ENCODE measurements around the gene ELAVL2.

The ELAVL2 gene

DNA sequence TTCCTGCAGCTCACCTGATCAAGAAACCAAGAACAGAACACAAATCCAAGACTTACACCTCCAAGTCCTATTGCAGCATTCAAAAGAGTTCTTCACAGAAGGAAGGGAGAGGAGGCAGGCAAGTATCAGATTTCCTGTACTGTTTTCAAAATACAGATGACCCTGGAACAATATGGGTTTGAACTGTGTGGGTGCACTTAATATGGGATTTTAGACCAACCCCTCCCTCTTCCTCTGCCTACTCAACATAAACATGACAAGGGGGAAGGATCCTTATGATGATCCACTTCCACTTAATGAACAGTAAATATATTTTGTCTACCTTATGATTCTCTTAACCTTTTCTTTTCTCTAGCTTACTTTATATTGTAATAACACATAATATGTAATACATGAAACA, 104.6 kb downstream of the ELAVL2 start:
- no peak for DNase-seq

DNA sequence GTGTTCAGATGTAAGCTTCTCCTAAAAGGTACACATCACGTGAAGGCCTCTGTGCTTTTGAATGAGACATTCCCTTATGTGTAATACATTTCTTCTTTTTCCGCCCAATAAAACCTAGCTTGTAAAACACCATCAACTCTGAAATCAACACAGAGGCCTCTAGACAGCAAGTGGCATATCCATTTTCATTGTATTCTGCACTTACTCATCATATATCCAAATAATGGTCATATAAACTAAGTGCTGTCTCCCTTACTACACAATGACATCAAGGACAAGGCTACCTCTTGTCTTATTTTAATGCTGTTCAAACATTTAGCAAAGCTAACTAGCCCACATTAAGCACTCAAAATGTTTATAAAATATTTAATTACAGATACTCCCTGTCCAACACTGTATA, 108.5 kb downstream of the ELAVL2 start:
- no peak for DNase-seq

DNA sequence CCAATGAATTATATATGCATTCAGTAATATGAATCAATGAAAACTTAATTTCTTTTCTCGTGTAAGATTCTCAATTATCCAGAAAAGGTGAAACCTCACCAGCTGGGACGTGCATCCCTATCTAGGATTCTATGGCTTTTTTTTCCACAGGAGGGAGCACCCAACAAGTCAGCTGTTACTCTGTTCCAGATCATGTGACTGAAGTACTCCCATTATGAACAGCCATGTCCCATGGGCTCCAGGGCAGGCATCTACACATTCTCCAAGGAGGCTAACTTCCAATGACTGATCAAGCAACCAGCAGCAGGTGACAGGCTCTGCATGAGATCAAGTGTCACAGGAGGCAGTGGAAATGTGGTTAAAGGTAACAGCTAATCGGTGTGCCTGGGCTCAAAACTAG, 118.8 kb downstream of the ELAVL2 start:
- no peak for DNase-seq

DNA sequence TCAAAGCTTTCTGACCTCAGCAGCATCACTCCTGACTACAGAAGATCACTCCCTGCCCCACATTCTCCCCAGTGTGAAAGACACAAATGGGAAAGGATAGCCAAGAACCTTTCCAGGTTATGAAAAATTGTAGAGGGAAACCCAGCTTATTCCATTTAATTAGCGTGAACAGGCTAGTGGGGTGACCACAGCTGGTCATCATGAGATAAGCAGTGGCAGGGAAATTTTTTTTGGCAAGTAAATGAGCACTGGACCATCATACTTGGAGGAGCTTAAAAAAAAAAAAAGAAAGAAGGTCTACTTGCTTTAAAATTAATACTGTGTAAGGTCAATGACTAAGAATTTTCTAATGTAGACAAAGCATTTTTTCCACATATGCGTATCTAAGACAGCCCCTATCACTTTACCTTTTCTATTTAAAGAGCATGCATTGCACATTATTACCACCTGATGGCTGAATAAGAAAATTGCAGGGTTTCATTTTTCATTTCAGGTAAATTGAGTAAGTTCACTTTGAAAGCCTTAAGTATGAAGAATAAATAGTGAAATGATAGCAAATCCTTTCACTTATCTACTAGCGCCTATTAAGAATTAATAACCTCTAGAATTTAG, 123.6 kb downstream of the ELAVL2 start:
- DNase-seq, result no peak

DNA sequence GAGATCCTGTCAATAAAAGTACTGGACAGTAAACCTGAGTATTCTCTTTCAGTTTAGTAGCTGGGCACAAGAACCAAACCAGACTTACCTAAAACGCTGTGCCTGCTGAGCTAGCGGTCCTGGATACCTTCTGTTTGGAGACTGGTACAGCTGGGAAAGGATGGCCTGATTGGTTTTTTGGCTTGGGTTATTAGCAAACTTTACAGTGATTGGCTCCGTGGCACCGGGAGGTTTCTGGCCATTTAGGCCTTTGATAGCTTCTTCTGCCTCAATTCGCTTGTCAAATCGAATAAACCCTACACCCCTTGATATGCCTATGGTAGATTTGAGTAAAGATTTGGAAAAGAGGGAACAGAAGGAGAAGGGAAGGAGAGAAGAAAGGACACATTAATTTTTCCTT, 124.7 kb downstream of the ELAVL2 start:
- DNase-seq, result no peak

DNA sequence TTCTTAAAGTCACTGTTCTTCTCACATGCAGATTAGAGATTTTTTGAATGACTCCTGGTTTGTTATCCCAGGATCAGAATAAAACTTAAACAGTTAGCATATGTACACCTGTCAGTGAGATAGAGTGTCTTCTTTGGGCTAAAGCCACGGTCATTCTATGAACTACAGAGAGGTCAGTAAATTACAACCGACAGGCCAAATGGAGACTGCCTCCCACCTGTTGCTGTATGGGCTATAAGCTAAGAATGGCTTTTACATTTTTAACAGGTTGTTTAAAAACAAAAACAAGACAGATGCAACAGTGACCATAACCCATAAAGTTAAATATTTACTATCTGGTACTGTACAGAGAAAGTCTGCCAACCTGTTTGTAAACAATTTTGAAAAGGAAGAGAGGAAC, 125.7 kb downstream of the ELAVL2 start:
- DNase-seq, result no peak

DNA sequence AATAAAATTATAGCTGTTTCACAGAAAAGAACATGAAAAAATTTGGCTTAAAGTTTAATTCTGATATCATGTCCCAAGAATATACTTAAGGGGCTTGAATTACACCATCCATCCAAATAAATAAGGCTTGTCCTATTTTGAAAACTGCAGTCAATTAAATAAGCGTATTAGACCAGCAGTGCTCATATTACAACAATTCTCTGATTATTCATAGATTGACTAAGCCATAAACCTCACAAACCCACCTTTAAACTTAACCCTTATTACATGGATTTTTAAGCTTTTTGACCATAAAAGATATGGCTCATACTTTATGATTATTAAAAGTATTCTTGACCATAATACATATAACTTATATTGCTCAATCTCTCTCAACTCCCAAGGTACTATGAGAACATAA, 127.9 kb downstream of the ELAVL2 start:
- DNase-seq, result no peak

DNA sequence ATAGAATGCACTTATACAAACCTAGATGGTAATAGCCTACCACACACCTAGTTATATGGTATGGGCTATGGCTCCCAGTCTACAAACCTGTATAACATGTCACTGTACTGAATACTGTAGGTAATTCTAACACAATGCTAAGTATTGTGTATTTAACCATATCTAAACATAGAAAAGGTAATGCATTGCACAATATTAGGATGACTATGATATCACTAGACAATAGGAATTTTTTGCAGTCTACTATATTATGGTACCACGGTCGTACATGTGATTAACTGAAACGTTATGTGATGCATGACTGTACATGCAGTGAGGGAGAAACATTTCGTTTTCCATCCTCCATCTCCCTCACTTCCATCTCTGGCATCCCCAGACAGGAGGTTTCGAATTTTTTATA, 130.5 kb downstream of the ELAVL2 start:
- DNase-seq, result no peak

DNA sequence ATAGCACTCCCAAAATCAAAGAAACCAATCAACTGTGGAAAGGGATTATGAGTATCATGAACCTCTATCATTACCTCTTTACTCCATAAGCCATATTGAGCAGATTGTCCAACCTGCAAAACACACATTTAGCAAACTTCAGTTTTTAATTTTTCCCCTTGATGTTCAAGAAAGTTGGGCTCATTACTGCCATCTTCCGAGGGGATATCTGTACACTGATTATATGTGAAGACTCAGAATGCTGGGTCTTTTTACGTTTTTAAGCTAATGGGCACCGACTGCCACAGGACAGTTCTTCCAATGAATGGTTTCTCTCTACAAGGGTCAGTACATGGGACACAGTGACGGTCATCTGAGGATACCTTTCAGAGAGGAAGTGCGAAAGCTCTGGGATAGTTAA, 132.7 kb downstream of the ELAVL2 start:
- DNase-seq, result no peak

DNA sequence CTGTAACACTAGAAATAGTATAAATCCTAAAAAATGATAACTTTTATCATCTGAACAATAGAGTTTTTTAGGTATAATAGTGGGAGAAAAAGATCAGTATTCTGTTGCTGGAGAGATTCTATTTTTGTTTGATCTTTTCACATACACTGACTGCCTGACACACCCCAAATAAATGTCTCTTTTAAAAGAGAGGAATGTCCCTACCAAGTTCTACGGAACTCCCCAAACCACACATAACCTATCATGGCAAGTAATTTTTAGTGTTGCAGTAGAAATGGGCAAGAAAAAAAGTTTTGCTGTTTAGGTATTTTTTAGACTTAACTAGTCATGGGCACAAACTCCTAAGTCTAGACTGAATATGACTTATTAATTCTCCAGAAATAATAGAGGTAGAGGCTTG, 139.1 kb downstream of the ELAVL2 start:
- no peak for DNase-seq

DNA sequence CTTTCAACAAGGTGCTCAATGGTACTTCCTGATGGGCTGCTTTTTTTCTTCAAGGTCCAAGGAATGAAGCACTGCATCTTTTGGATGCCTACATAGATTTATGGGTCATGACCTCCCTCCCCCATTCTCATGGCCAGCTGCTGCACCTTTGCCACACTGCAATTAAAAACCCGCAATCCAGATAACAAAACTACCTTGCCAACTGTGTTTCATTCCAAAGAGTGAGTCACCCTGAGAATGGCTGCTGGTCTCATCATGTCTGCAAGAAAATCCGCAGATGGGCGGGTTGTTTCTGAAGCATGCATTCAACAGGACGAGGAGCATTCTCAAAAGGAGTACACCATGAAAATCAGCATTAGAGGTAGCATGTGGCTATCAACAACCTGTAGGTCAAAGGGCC, 139.8 kb downstream of the ELAVL2 start:
- DNase-seq, result no peak

DNA sequence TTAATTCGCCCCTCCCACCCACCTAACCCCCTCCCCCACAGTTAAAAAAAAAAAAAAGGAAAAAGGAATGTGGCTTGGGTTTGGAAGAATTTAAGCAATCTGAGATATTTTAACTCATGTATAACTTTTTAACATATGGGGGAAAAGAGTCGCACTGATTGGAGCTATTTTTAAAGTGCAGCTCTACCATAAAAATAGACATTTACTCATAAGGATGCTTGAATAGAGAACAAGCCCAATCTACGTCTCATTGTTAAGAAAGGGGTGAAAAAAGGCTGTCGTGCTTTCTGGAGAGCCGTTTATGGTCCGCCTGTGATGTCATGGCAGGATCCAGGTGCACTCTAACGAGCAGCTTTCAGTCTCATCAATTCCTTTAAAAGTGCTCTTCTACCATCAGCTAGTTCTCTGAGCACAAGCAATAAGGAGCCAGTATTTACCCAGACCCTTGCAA, 142.4 kb downstream of the ELAVL2 start:
- DNase-seq, result no peak

DNA sequence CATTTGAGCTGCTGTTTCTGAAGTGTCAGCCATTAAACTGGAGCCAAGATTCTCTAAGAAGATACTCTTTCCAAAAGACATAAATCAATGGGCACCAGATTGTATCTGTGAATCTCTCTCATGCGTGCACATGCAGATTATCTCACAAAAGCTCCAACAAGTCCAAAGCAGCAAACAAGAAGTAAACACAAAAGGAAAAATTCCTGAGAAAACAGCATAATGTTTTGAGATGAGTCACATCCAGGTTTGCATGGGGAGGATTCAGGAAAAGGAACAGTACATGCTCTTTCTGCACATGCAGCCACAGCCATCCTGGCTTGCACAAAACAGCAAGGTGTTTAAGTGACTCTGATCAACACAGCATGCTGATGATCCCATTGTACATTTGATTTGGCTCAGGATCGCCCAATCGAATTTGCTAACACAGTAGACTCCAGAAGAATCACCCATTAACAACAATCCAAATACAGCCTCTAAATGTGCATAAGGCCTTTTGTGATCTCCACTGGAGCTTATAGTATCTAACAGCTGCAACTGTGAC, 143.1 kb downstream of the ELAVL2 start:
- no peak for DNase-seq

DNA sequence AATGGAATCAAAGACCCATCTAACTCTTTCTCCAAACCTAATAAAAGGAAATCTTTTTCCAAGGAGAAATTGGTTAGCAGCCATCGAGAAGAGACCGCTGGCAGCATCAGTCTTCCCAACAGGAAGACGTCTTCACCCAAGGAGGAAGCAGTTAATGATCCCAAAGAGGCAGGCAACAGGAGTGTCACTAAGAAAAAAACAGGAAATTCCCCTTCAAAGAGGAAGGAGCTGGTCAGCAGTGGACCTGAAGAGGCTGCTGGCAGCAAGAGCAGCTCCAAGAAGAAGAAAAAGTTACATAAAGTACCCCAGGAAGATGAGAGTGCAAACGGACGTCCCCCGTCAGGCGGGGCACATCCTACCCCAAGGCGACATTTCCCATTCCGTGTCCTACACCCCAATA, 143.7 kb downstream of the ELAVL2 start:
- no peak for DNase-seq

DNA sequence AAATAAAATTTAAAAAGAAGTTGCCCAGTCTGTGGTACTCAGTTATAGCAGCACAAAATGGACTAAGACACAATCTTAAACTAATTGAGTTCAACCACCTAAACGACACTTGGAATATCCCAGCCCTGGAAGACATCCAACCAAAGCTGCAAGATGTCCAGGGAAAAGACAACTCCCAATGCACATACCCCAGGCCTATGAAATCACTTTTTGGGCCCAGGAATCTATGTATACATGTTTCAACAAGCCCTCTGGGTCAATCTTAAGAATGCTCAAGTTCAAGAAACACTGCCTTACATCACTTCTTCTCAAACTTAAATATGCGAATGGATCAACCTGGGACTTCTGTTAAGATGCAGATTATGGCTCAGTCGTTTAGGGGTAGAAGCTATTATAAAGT, 148.6 kb downstream of the ELAVL2 start:
- no peak for DNase-seq

DNA sequence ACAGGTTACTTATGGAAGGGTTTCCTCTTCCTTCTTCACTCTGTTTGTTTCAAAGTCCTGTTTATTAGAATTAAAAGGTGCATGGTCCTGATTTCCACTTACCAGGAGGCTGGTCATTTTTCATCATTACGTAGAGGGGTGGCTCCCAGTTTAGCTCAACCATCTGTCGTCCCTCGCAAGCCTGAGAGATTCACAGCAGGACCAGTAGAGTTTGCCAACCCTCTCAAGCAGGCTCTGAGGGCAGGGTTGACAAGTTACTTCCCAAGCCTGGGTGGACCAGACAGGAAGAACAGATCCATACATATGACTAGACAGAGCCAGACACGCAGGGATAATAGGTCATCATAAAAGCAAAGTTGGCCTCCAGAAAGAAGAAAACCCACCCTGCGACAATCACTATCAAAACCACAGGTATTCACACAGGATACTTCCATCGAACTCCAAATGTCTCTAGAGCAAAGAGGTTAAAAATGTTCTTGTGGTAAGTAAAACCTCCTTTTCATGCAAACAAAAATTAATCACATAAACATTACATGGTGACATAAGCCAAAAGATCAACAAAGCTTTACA, 151.9 kb downstream of the ELAVL2 start:
- DNase-seq, result no peak

DNA sequence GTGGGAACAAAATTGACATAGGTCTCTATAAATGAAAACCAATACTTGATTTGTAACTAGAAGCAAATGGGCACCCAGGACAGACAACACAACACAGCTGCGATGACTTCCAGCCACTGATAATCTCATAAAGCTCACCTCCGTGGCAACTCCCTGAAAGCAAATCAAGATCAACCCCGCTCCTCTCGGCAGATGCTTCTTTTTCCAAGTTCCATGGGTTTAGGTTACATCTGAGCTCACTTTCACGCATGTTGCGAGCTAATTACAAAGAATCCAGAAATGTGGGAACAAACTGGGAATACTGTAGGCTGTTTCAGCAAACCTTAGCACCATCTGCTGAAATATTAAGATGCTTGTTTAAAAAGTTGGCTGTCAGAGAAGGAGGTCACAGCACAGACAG, 153.9 kb downstream of the ELAVL2 start:
- no peak for DNase-seq

DNA sequence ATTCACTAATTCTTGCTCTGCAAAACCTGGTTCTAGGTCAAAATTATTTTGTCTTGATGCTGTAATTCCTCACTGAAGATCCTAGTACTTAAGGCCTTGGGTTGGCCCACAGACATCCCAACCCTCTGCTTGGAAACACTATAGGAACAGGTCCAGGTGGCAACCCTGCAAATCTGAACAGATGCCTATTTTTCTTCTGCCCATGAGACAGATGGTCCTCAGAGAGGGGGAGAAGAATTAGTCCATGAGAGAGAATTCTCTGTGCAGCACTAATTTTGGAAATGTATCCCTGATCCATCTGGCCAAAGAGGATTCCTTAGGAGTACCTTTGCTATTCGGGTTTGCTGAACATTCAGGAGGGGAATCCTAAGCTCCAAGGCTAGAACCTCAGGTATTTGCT, 156.3 kb downstream of the ELAVL2 start:
- DNase-seq, result no peak

DNA sequence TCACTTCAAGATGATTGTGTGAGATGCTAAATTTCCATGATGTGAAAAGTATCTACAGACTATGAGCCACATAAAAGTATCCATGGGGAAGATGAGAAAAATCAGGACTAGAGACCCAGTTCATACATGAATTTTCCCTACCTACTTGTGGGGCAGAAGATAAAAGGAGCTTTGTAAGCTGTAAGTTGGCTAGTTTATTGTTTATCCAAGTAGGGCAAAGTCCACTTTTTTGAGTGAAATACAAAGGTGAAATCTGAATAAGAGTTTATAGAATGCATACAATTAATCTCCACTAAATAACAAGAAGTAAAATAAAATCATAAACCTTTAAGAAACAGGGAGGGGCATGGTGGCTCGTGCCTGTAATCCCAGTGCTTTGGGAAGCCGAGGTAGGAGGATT, 160.4 kb downstream of the ELAVL2 start:
- no peak for DNase-seq

DNA sequence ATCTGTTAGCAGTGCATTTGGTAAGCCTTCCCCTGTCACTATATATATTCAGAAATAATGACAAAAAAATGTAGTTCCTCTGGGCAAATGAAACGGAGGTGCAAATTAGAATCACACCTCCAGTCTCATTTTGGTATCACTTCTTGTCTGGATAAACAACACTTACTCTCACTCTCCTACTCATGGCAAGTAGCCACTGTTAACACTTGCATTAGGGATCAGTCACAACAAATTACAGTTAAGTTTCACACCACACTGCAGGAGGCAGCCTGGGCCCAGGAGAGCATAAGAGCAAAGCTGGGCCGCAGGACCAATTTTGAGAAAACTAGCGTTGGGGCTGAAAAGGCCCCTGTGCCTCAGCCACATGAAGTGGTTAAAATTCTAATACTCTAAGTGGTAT, 161.0 kb downstream of the ELAVL2 start:
- DNase-seq, result no peak

DNA sequence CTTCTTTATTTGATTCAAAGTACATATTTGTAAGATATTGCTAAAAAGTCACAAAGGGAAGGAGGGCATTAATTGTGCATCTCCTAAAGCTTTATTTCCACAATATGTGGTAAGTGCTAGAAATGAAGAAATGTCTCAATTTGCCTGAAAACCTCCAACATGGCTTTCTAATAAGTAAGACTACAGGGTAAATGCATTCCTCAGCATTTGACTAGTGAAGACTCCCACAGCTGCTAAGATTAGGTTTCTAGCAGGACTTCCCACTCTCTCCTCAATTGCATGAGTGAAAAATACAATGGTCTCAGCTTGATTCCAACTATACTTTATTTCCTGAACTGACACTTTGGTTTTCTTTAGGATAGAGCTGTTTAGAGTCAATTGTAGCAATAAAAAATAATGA, 162.1 kb downstream of the ELAVL2 start:
- DNase-seq, result no peak

DNA sequence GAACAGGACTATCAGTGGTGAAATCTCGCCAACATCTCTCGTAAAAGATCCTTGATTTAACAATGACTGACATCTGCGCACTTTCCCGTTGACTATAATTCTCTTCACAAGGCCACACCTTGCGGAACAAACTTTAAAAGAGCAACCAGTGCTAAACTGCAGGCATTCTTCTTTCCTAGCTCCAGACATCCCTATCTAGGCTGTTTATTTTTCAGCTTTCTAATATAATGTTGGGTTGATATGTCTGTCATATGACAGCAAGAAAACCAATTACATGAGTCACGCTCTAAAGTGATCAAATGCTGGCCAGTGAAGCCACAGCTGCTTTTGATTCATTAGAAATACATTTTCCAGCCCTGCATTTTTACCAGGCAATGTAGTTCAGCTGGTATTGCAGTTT, 162.5 kb downstream of the ELAVL2 start:
- no peak for DNase-seq

DNA sequence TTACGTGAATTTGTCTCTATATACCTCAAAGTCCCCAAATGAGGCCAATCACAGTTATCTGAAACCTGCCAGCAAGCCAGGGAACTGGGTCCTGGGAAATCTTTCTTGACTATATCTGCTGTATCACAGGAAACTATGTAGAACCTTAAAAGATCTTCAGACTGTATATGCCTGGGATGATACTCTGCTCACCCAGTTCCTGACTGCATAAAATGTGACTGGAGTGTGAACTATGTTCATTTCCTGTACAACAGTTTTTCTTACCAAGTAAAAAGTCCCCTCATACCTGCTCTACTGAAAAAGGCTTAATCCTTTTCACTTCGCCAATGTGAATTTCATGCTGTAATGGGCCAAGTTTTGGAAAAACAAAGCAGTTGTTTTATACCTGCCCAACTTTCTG, 162.9 kb downstream of the ELAVL2 start:
- DNase-seq, result no peak

DNA sequence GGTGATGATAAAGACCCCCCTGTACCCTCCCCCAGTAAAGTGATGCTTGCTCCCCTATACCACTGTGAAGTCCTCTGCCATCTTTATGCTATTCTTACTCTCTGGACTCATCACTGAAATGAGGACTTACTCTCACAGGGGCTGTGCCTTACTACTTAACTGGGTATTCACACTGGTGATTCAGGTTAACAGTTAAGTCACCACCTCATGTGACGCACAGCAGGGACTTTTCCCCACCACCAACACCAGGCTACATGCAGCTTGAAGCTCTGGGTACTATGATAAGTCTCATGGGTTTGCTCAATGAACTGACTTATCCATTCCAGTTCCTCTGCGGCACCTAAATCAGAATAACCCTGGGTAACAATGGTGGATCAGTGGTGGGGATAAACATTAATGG, 163.7 kb downstream of the ELAVL2 start:
- DNase-seq, result no peak

DNA sequence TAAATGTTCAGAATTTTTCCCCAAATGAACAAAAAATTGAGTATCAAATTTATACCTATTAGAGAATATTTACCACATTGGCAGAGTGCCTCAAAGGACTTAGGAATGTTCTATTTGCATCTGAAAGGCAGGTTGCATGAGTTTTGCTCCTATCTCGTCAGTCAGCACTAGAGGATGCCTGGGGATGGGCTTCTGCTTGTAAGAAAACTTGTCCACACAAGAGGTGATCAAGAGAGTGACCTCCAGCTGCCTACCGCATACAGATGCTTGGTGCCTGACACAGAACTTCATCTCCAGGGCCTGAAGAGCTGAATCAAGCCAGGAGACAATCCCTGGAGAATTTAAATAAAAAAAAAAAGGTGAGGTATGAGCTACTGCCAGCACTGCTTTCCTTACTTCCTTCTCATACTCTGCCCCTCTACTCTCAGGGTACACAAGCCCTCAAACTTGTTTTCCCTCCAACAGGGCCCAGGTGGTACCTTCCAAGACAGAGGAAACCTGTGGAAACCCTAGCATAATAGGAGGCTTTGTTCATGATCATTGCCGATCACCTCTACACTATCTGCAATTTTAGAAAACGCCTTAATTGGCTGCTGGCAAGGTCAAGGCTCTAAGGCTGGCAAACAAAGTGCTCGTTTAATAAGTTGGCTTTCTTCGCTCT, 166.6 kb downstream of the ELAVL2 start:
- no peak for DNase-seq

All from cortex of kidney (tissue), 1 donor.